ENCODE data around the gene MRPL55. TPM values are rescaled to one million over a fixed set of nuclear protein-coding genes. Genes with fewer than 3 reads are reported as not detected.

MRPL55 gene
- total RNA-seq, 1 donor = 51.4 TPM

DNA sequence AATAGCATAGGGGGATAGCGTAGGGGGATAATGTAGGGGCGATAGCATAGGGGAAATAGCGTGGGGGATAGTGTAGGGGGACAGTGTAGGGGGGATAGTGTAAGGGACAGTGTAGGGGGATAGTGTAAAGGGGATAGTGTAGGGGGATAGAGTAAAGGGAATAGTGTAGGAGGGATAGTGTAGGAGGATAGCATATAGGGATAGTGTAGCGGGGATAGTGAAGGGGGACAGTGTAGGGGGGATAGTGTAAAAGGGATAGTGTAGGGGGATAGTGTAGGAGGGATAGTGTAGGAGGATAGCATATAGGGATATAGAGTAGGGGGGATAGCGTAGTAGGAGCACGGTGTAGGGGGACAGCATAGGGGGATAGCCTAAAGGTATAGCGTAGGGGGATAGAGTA is 40.7 kb downstream of the MRPL55 start:
- Histone ChIP-seq H3K36me3 (ENCODE audit: insufficient read depth, low read length) (no peaks in the 10 kb centered on the region), H3K4me2 (ENCODE audit: insufficient read depth, low read length) (no peak overlapping the region), H3K4me1 (ENCODE audit: insufficient read depth, low read length) (no peaks in the 10 kb centered on the region), H3K27me3 (ENCODE audit: insufficient read depth, low read length) (peaks cover 14% of the 10 kb centered on the region), H3K27ac (ENCODE audit: low read depth, low read length) (no peak overlapping the region), H2AFZ (ENCODE audit: low read length) (no peak overlapping the region), H3K9me3 (ENCODE audit: low read depth, low read length) (no peaks in the 10 kb centered on the region), H3K4me3 (ENCODE audit: insufficient read depth, low read length) (no peak overlapping the region), H4K20me1 (ENCODE audit: insufficient read depth, low read length) (no peaks in the 10 kb centered on the region), H3K79me2 (ENCODE audit: insufficient read depth, low read length) (no peaks in the 10 kb centered on the region)
- TF ChIP-seq, protein P1, sequence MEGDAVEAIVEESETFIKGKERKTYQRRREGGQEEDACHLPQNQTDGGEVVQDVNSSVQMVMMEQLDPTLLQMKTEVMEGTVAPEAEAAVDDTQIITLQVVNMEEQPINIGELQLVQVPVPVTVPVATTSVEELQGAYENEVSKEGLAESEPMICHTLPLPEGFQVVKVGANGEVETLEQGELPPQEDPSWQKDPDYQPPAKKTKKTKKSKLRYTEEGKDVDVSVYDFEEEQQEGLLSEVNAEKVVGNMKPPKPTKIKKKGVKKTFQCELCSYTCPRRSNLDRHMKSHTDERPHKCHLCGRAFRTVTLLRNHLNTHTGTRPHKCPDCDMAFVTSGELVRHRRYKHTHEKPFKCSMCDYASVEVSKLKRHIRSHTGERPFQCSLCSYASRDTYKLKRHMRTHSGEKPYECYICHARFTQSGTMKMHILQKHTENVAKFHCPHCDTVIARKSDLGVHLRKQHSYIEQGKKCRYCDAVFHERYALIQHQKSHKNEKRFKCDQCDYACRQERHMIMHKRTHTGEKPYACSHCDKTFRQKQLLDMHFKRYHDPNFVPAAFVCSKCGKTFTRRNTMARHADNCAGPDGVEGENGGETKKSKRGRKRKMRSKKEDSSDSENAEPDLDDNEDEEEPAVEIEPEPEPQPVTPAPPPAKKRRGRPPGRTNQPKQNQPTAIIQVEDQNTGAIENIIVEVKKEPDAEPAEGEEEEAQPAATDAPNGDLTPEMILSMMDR (IDR thresholded peaks at IDR 0.05; ENCODE audit: extremely low read depth, low read depth, low read length) = no peak
- DNase-seq (ENCODE audit: insufficient read length, low spot score, missing footprints) = peak; percentile 3

DNA sequence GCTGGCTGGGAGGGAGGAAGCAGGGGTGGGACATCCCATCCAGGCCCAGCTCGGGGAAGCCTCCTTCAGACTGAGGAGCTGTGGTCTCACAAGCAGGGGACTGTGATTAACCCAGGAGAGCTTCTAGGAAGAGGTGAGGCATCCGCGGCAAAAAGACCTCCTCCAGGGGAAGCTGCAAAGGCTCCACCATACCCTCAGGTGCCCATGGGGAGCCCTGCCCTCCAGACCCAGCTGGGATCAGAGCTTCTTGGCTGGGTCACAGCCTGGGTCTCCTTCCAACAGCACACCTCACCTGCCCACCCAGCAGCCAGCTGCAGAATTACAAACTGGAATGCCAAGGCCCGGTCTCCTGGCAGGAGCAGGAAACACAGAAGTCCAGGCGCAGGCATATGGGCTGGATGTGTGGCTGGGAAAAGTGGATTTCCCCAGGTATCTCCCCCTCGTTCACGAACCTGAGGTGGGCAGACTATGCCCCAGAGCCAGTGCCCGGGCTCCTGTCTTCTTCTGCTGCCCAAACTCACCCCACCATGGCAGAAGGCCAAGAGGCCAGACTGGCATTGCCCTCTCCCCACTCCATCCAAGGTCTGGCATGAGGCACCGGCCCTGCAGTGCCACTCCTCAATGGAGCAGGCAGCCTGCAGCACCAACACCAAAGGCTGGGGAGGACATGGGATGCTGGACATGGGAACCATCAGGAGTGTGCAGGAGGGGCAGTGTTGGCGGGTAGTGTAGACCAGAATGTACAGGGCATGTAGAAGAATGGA is 42.0 kb downstream of the MRPL55 start:
- Histone ChIP-seq H3K79me2 (ENCODE audit: insufficient read depth, low read length) (no peaks in the 10 kb centered on the region), H3K4me2 (ENCODE audit: insufficient read depth, low read length) (no peak overlapping the region), H3K4me1 (ENCODE audit: insufficient read depth, low read length) (no peaks in the 10 kb centered on the region), H3K36me3 (ENCODE audit: insufficient read depth, low read length) (no peaks in the 10 kb centered on the region), H3K9me3 (ENCODE audit: low read depth, low read length) (no peaks in the 10 kb centered on the region), H2AFZ (ENCODE audit: low read length) (no peak overlapping the region), H4K20me1 (ENCODE audit: insufficient read depth, low read length) (no peaks in the 10 kb centered on the region), H3K27me3 (ENCODE audit: insufficient read depth, low read length) (peaks cover 14% of the 10 kb centered on the region), H3K27ac (ENCODE audit: low read depth, low read length) (no peak overlapping the region), H3K4me3 (ENCODE audit: insufficient read depth, low read length) (no peak overlapping the region)
- TF ChIP-seq, protein P1 (IDR thresholded peaks at IDR 0.05; ENCODE audit: extremely low read depth, low read depth, low read length) = no peak
- DNase-seq (ENCODE audit: insufficient read length, low spot score, missing footprints) = peak; percentile 44

DNA sequence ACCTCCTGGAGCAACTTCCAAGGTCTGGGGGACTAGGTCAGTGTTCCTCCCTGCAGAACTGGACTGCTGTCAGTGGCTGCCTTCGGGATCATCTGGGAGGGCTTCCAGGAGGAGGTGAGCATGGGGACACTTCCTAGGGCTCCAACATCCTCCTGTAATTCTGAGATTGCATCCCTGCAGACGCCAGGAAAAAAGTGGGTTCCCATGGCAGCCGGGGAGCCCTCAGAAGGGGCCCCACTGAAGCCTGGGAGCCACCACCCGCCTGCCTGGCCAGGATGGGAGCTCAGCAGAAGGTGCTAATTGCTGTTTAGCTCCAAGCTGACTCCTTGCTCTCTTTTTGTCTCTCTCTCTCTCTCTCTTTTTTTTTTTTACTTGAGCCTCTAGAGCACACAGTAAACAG is 42.7 kb downstream of the MRPL55 start:
- peaks cover 15% of the 10 kb centered on the region for H3K27me3 ChIP-seq (ENCODE audit: insufficient read depth, low read length)
- DNase-seq (ENCODE audit: insufficient read length, low spot score, missing footprints) = peak; percentile 59
- H3K79me2 ChIP-seq (ENCODE audit: insufficient read depth, low read length) = no peaks in the 10 kb centered on the region
- no peak overlapping the region for H3K4me3 ChIP-seq (ENCODE audit: insufficient read depth, low read length)
- TF ChIP-seq, protein P1 (IDR thresholded peaks at IDR 0.05; ENCODE audit: extremely low read depth, low read depth, low read length) = no peak
- no peaks in the 10 kb centered on the region for H4K20me1 ChIP-seq (ENCODE audit: insufficient read depth, low read length)
- H3K36me3 ChIP-seq (ENCODE audit: insufficient read depth, low read length) = no peaks in the 10 kb centered on the region
- no peak overlapping the region for H3K27ac ChIP-seq (ENCODE audit: low read depth, low read length)
- H2AFZ ChIP-seq (ENCODE audit: low read length) = no peak overlapping the region
- H3K9me3 ChIP-seq (ENCODE audit: low read depth, low read length) = no peaks in the 10 kb centered on the region
- no peak overlapping the region for H3K4me2 ChIP-seq (ENCODE audit: insufficient read depth, low read length)
- no peaks in the 10 kb centered on the region for H3K4me1 ChIP-seq (ENCODE audit: insufficient read depth, low read length)

DNA sequence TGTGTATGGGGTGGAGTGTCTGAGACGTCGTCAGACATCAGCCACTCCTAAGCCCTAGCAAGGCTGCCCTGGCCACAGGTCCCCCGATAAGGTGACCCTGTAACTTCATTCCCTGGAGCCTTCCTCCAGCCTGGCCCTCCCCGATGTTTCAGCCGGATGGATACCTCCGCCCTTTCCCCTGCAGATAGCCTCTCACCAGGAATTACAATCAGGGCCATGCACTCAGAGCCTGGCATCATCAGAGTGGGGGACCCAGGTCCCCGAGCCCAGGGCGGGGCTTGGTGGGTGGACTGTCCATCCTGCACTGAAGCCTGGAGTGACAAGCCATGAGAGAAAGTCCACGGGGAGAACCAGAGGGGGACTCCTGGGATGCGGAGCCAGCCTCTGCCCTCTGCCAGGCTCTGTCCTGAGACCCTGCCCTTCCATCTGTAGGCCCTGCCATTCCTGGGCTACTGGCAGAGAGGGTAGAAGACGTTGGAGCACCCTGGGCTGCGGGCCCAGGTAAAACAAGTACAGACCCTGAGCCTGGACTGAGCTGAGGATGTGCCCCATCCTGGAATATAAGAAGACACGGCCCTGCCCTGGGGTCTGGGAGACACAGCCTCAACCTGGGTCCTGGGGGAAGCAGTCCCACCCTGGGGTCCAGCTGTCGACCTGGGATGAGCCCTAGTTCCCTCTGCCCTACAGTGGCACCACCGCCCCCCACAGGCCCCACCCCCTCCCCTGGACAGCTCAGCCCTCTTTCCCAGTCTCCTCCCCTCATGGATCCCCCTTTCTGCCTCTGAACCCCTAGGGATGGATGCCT is 43.4 kb downstream of the MRPL55 start:
- TF ChIP-seq, protein P1 (IDR thresholded peaks at IDR 0.05; ENCODE audit: extremely low read depth, low read depth, low read length) = no peak
- H3K4me3 ChIP-seq (ENCODE audit: insufficient read depth, low read length) = no peak overlapping the region
- no peaks in the 10 kb centered on the region for H3K9me3 ChIP-seq (ENCODE audit: low read depth, low read length)
- peak; percentile 68 for DNase-seq (ENCODE audit: insufficient read length, low spot score, missing footprints)
- no peak overlapping the region for H3K27ac ChIP-seq (ENCODE audit: low read depth, low read length)
- no peaks in the 10 kb centered on the region for H3K36me3 ChIP-seq (ENCODE audit: insufficient read depth, low read length)
- H3K4me1 ChIP-seq (ENCODE audit: insufficient read depth, low read length) = no peaks in the 10 kb centered on the region
- no peak overlapping the region for H3K4me2 ChIP-seq (ENCODE audit: insufficient read depth, low read length)
- no peaks in the 10 kb centered on the region for H4K20me1 ChIP-seq (ENCODE audit: insufficient read depth, low read length)
- H3K27me3 ChIP-seq (ENCODE audit: insufficient read depth, low read length) = peaks cover 22% of the 10 kb centered on the region
- H3K79me2 ChIP-seq (ENCODE audit: insufficient read depth, low read length) = no peaks in the 10 kb centered on the region
- no peak overlapping the region for H2AFZ ChIP-seq (ENCODE audit: low read length)

Data from osteoblast (primary cell).